NCI-H748 treated with DMSO at 0.1 percent for 48 hours (cell line): ENCODE results near the gene SH3BGR.
A peak's percentile ranks its signal among the peaks of the same experiment; 100 is the strongest.
"Not testable (repeated sequence)": the region's sequence is repeated elsewhere in the genome, so short reads cannot be mapped to it uniquely, and the experiment has no call there.

Experiments
- DNase-seq: peaks from one replicate; lab custom pipeline; 2025; lab: John Stamatoyannopoulos, UW

SH3BGR gene

DNA sequence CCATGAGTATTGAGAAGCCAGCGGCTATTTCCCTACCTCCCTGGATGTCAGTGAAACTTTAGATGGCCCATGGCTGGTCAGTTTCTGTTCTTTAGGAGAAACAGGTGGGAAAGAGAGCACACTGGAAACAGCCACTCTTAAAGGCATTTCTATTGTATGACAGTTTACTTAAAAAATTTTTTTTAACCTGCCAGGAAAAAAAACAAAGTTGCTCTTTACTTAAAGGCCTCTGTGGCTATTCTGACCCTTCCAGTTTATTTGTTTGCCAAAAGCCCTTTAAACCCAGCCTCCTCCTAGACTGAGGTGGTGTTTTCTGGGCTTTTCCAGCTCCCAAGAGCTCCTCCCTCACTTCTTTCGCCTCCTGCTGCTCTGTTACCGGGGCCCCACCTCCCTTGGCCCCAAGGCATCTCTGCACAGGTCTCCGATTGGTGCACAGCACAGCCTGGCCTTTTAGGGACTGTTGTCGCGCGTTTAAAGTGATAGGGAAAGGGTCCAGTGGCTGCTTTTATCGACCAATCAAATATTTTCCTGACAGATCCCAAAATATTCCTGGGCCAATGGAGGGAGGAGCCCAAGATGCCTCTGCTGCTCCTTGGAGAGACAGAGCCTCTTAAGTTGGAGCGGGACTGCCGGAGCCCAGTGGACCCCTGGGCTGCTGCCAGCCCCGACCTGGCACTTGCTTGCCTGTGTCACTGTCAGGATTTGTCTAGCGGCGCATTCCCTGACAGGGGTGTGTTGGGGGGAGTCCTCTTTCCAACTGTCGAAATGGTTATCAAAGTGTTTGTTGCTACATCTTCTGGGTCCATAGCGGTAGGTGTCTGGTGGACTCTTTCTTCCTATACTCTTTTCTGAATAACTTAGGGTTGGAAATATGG, at the start of gene SH3BGR:
Gene SH3BGR (plus strand): TSS at position 639 of the 875 bp plus-strand sequence. CDS start 127 bp downstream, at position 766.
- no peak for DNase-seq

DNA sequence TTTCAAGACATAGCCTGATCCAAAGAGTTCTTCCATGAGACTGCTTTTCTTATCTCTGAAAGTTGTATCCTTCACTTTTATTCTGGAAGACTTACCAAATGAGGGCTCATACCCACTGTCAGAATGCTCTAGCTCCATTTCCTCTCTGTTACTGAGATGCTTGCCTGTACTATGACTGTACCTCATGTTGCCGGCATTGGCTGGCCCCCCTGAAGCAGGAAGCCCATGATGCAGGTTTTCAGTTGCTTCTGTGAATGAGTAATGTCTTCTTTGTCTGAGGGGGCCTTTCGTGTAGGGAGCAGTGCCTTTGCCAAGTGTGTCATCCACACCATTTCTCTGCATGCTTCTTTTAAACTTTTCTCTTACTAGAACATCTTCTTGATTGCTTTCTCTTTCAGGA, 45.7 kb upstream of the SH3BGR start:
- DNase-seq = no peak

DNA sequence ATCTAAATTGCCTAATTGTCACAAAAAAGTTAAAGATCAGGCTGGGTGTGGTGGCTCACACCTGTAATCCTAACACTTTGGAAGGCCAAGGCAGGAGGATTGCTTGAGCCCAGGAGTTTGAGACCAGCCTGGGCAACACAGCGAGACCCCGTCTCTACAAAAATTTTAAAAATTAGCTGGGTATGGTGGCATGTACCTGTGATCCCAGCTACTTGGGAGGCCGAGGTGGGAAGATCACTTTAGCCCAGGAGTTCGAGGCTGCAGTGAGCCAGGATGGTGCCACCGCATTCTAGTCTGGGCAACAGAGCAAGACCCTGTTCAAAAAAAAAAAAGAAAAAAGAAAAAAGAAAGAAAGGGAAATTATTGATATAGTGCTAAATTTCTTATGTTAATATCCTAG, 32.6 kb upstream of the SH3BGR start:
- not testable (repeated sequence) for DNase-seq

DNA sequence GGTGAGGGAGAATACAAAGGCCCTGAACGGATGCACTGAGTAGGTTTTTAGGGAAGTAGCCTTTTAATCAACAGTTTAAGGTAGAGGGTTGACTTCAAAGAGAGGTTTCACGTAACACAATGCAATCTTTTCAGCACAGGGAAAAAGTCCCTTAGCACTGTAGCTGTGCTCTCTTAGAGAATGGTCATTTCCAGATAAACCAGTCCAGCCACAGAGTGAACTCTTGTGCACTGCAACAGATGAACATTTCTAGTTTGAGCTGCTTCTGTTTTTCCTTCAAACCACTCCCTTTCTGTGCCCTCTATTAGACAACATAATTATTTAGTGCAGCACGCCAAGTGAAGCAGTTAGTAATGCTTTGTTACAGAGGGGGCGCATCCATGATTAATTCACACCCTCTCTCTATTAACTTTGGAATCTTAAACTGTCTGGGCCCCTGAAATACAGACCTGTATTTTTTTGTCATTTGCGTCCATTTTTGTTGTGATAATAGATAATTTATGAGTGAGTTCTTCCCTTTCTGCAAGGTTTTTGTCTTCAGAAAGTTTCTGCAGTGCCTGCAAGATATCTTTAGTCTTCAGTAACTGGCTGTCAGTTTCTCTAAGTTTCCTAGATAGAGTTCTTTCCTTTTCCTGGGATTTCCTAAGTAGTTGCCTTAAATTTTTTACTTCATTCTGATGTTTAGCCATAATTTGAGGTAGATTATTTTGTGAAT, 29.1 kb upstream of the SH3BGR start:
- no peak for DNase-seq

DNA sequence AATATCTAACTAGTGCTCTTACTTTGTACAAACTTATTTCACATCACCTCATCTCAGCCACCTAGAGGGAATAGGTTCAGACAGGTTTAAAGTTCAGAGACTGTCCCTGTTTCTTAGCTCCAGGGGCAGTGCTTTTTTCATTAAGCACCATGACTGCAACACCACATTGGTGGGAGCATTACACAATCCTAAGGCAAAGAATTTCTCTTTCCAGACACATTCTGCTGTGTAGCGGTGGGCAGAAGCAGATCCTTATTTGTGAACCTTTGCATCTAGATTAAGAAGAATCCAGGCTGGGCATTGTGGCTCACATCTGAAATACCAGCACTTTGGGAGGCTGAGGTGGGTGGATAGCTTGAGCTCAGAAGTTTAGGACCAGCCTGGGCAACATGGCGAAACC, 22.3 kb upstream of the SH3BGR start:
- no peak for DNase-seq

DNA sequence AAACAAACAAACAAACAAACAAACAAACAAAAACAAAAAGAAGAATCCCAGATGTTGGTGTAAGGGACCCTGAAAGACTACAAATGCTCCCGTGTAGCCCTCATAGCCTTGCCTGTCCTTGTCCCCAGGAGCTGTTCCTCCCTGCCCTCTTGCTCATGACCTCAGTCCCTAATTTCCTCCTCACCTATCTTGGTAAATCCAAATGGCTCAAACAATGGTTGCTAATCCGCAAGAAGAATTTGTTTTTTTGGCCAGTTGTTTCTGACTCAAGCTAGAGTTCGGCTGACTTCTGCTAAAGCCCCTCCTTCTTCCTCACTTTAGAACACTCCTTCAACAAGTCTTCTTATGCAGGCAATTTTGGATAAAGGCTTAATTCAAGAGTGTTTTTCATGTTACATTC, 21.8 kb upstream of the SH3BGR start:
- no peak for DNase-seq

DNA sequence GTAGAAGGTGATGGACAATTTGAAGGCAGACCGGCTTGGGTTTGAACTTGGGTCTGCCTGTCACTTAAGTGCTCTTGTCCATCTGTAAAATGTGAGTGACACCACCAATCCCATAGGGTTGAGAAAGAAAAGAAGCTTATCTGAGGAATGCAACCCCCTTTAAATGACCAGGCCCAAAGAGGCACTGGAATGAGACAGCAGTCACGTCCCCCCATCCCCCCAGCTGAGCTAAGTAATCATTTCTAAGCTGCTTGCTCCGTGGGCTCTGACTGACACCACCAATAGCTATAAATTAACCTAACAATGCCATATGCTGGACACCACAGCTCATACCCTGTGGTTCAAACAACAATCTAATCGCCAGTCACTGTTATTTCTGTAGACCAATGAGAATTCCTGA, 21.3 kb upstream of the SH3BGR start:
- DNase-seq = no peak

DNA sequence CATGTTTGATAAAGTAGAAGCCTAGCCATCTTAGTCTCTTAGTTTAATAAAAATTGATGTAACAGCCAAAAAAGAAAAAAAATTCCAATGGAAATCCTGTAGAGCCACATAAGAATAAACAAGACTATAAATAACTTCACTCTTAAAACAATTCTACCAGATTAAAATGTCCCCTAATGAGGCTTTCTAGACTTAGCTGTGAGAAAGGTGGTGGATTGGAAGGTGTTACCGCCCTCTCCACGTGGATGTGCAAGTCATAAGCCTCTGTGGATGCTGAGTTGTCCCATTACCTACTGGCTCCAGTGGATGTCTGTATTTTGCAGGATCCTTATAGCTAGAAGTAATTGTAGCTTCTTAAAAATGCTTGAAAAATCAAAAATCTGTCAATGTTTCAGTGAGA, 20.8 kb upstream of the SH3BGR start:
- DNase-seq = no peak

DNA sequence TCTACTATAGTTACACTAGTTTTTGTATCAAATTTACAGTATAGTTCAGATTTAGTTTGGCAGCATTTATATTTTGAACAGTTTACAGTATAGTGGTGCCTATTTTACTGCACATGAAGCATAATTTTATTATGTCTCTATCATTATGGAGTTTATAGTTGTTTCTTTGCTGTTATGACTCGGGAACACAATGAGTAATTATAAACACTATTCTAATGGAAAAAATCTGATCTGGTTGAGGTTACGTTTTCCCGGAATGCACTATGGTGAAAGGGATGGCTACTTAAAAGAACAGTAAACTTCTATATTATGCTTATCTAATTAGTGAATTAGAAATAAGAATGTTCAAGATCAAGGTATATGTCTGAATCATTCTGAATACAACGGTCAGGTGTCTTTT, 16.8 kb upstream of the SH3BGR start:
- no peak for DNase-seq

DNA sequence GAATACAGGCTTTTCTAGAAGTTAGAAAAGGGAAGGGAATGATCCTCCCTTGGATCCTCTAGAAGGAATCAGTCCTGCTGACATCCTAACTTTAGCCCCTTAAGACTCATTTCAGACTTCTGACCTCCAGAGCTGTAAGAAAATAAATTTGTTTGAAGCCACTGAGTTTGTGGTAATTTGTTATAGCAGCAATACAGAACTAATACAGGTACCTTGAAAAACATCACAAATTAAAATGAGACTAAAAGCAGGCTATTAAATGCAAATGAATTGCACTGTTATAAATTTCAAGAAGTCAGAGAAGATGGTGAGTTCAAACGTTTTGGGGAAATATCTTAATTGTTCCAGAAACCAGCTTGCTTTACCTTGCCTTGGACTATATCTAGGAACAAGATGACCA, 12.5 kb upstream of the SH3BGR start:
- DNase-seq = no peak

DNA sequence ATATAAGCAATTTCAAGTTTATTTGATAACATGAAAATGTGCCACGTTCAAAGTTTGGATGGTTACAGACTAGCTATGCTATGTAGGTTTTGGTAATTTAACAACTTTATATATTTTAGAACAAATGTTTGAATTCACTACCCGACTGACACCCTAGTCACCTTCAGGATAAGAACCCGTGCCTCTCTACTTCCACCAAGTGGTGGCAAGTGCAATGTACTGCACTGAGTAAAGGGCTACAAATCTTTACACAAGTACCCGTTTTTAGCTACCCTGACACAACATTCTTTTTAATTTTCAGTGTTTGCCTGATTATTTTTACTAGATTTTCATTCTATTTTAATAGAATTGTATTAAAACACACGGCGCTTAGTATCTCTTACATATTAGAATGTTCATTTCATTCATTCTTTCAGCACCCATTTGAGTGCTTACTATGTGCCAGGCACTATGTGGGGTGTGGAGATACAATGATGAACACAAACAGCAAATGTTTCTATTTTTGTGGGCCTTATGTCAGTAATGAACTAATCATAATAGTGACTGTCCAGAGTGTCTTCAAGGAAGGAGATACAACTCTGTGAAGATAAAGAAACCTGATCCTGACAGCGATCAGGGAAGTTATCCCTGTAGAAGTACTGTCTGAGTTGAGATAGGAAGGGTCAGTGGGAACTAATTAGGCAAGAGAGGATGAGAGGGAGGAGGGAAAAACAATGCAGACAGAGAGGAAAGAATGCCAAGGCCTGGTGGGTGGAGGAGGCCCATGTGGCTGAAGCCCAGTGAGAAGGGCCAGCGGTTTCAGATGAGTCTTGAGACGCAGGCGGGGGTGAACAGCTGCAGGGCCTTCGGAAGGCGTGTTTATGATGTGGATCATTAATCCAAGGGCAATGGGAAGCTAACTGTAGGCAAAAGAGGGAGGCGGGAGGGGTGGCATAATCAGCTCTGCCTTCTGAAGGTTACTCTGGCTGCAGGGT, 10.0 kb upstream of the SH3BGR start:
- peak; percentile 24 for DNase-seq

DNA sequence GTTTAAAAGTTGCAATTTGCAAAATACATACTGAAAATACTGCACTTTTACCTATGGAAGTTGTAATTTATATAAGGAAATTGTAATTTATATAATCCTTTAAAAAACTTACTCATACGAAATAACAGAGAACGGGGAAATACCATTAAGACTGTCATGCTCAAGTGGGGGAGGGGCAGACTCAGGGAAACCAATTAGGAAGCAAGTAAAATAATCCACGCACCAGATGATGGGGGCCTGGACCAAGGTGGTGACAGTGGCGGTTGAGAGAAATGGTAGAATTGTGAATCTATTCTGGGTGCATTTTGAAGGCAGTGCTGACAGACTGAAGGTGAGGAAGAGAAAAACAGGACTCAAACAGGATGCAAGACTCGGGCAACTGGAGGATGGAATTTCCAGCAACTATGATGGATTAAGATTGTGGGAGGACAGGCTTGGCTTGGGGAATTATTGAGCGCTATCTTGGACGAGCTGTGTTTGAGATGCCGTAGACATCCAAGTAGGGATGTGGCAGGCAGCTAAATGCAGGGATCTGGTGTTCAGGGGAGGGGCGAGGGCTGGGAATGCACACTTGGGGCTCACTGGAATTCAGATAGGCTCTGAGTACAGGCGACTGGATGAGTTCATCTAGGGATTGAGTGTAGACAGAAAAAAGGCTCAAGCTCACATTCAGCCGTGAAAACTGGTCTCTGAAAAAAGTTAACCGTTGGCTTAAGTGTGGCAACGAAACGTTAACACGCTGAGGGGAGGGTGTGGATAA, 7.2 kb upstream of the SH3BGR start:
- DNase-seq = no peak

DNA sequence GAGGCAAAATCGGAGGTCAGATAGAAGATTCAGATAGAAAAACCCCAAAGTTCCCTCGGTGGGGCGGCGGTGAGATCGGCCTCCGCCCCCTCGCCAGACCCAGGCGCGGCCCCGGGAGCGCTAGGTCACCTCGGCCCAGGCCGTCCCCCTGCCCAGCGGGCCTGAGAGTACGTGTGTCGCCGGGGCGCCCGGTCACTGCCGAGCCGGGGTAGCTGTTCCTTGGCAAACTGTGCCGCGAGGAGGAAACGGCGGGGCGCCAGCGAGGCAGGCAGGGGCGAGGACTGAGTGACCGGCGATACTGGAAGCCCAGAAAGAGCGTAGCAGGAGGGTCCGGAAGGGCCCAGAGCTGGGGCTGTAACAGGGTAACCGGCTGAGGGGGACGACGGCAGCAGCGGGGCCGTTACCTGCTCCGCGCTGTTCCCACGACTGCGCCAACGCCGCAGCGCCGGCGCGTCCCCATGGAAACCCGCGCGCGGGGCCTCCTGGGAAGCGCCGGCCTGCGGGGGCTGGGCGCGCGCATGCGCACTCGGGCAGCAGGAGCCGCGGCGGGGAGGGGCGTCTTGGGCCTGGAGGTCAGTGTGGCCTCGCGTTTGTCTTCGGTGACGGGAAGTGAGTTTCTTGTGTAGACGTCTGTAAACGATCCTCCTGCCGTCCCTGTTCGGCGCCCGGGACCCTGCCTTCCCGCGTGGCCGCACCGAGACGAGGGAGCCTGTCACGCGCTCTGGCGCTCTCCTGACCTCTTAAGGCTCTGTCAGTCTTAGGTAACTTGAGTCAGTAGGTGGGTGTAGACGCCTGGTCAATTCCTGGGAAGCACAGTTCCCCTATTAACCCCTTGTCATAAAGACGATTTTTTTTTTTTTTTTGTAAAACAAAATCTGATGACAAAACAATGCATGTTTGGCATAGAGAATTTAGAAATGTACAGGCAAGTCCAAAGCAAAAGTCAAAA, 6.2 kb upstream of the SH3BGR start, which contains the start of gene LCA5L:
Gene LCA5L (minus strand): TSS at position 458 of the 949 bp plus-strand sequence. CDS start 17,285 bp downstream, outside the sequence.
- peak; percentile 70 for DNase-seq

DNA sequence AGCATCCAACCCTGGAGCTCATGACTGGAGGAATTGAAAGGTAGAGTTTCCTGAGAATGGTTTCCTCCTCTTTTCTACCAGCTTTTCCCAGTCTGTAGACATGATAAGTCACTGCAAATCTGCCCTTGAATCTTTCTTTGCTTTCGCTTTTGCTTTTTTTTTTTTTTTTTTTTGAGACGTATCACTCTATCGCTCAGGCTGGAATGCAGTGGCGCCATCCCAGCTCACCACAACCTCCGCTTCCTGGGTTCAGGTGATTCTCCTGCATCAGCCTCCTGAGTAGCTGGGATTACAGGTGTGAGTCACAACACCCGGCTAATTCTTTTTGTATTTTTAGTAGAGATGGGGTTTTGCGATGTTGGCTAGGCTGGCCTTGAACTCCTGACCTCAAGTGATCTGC, 4.5 kb upstream of the SH3BGR start:
- DNase-seq = no peak

DNA sequence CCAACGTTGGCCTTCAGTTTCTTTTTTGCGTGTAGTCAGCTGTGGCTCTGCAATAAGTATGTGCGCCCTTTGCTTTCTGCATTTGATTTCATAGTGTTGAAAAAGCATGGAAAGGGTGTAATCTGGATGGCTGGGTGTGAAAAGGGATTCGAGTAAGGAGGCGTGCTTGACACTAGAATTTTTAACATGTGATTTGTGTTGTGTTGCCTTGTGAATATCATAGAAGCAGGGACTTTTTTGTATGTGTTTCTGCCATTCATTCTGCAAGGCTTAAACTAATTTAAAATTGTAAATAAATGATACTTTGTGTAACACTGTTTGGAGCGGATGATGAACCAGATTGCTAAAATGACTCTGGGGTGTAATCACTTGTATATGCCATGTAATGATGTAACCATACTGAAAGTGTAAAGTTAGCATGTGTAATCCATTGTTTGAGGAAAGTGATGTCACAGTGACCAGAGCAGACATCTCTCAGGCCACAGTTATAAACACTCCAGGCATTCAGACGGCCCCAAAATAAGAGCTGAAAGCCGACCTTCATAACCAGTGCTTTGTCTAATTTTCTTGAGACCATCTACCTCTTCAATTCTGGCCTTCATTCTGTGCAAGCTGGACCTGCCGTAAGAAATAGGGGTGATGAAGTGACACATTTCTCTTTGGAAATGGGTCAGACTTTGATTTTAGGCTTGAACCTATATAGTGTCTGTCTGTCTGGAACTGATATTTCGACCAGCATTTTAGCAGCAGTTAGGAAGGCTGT, 618 bp downstream of the SH3BGR start:
- DNase-seq = no peak

DNA sequence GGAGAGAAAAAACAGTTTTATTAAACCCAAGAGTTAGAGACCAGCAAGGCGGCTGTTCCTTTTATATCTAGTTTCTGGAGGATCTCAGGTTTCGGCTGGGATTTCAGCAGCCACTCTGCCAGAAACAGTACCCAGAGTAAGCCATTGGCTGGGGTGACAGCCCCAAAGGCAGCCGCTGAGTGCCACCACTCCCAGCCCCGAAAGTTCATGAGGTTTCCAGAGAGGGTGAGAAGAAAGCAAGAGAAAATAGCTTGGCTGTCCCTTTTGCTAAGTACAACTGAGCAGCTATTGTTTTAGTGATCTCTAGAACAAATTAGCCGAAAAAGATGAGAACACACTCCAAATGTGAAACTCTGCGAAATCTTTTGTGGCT, 1.2 kb downstream of the SH3BGR start:
- no peak for DNase-seq

DNA sequence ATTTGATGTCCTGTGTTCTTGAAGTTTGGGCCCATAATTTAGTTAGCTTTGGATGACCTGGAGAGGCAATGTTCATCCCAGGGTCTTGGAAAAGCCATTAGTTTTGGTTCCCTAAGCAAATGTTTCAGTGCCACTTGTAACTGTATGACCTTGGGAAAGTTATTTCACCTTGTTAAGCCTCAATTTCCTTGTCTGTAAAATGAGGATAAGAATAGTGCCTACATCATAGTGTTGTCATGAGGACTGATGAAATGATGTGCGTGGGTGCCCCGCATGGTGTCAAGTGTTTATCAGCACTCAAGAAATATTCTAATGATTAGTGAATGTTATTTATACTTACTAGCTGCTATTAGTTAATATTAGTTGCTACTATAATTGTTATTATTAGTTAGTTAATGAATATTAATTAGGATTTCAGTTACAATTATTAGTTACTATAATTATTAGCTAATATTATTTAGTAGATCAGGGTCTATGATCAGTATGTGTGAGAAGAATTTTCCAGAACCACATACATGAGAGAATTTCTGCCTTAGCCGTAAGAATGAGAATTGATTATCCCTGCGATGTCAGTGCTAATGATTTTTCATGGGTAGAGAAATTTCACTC, 1.9 kb downstream of the SH3BGR start:
- no peak for DNase-seq

DNA sequence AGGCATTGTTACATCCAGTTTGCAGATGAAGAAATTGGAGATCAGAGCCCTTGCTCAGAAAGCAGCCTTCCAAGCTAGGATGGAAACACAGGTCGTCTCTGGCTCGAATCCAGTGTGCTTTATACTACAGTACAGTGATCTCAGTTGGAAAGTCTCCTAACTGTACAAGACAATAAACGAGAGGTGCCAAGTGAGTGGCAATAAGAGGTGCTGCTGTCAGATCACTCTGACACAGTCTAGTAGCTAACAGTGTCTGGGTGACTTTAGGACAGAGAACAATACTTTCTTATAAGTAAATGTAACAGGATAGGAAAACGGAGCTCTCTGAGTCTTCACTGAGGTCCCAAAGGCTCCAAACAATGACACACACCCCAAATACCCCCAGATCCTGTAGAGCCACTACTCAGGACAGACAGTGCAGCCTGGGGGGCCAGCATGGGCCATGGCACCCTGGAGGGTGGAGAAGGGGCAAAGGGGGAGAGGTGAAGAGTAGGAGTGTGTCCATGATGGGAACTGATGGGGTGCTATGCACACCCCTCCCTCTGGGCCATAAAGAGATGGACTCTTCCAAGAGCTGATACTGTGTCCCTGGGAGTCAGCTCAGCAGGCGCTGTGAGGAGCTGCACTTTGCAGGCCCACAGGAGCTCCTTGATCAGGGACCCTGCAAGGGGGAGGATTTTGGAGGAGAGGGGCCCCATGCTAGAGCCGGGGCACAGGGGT, 3.3 kb downstream of the SH3BGR start:
- no peak for DNase-seq
